Panc1 (cell line): ENCODE measurements around the gene PPP3R1.

ENCODE experiments used
- CTCF ChIP-seq: fragments of 450-650 bp; IDR thresholded peaks from 2 replicates; pipeline ENCODE4 v1.5.1; 2017; ENCODE audit warnings: mild to moderate bottlenecking
- POLR2AphosphoS5 ChIP-seq: IDR thresholded peaks from 2 replicates; pipeline ENCODE4 v1.6.1; 2012; ENCODE audit warnings: mild to moderate bottlenecking, low read depth, low read length, moderate library complexity
- REST ChIP-seq, 2 experiments: IDR thresholded peaks; 2 replicates each; pipeline ENCODE4 v1.6.1; 2011 to 2012; ENCODE audit warnings: low read depth in 2 of 2, control low read depth in 1 of 2, low read length in 1 of 2, mild to moderate bottlenecking in 1 of 2, moderate library complexity in 1 of 2; ENCODE audit not compliant: insufficient read depth in 1 of 2

GRCh38 chr2:68182902-68183301 lies 69.4 kb downstream of the PPP3R1 start:
- TF ChIP-seq REST (IDR thresholded peaks at IDR 0.05; ENCODE audit: insufficient read depth in 1 of 2, low read depth in 2 of 2, low read length in 1 of 2), result no peak
- no peak for TF ChIP-seq POLR2AphosphoS5
- TF ChIP-seq CTCF, result no peak
